ENCODE measurements around the gene H6PD.

The H6PD gene

DNA sequence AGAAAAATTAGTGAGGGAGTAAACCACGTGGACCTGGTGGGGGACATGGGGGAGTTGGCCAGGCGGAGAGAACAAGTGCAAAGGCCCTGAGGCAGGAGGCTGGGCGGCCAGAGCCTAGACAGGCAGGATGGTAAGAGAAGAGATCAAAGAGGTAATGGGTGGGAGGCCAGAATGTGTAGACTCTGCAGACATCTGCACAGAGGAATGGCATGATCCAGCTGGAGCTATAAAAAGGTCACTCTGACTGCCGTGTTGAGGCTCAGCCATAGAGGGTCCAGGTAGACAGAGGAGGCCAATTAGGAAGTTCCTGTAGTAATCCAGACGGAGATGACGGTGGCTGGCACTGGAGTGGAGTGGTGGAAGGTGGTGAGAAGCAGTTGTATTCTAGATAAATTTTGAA lies 3.6 kb downstream of the H6PD start:
- no peak for DNase-seq
- no peak overlapping the region for H3K4me3 ChIP-seq (ENCODE audit: low read depth, low read length)
- H3K9me3 ChIP-seq (ENCODE audit: severe bottlenecking), result no peaks in the 10 kb centered on the region
- H3K27me3 ChIP-seq (ENCODE audit: insufficient read depth, low read depth, severe bottlenecking), result no peaks in the 10 kb centered on the region
- H3K27ac ChIP-seq, result no peak overlapping the region
- H3K36me3 ChIP-seq, result no peaks in the 10 kb centered on the region
- no peak for TF ChIP-seq CTCF (IDR thresholded peaks at IDR 0.05; ENCODE audit: low read depth, low read length)

DNA sequence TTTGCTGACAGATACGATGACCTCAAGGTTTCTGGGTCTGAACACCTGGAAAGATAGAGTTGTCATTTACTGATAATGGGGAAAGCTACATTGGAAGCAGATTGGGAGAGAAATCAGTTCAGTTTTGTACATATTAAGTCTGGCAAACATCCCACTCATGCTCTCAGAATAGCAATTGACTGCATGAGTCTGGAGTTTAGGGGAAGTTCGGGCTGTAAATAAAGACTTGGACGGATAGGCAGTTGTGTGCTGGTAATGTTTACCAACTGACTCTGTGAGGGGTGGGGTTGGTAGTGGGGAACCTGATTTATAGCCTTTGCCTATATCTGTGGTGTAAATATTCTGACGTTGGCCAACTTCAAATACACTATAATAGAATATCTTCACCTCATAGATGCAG lies 4.0 kb downstream of the H6PD start:
- no peak overlapping the region for H3K27ac ChIP-seq
- TF ChIP-seq CTCF (IDR thresholded peaks at IDR 0.05; ENCODE audit: low read depth, low read length), result no peak
- DNase-seq, result no peak
- no peak overlapping the region for H3K4me3 ChIP-seq (ENCODE audit: low read depth, low read length)
- H3K27me3 ChIP-seq (ENCODE audit: insufficient read depth, low read depth, severe bottlenecking), result no peaks in the 10 kb centered on the region
- H3K9me3 ChIP-seq (ENCODE audit: severe bottlenecking), result no peaks in the 10 kb centered on the region
- H3K36me3 ChIP-seq, result no peaks in the 10 kb centered on the region

- DNase-seq, result peak; percentile 86
- H3K36me3 ChIP-seq, result no peaks in the 10 kb centered on the region; the same call in 1 of the 2 replicates
- no peaks in the 10 kb centered on the region for H3K27me3 ChIP-seq (ENCODE audit: insufficient read depth, low read depth, severe bottlenecking)
- H3K9me3 ChIP-seq (ENCODE audit: severe bottlenecking), result no peaks in the 10 kb centered on the region
- H3K27ac ChIP-seq, result peak overlapping the region; percentile 81
- no peak for TF ChIP-seq CTCF (IDR thresholded peaks at IDR 0.05; ENCODE audit: low read depth, low read length)
- no peak overlapping the region for H3K4me3 ChIP-seq (ENCODE audit: low read depth, low read length)
Observed at GRCh38 chr1:9239622-9240401, 5.2 kb downstream of the H6PD start.

GRCh38 chr1:9240914-9241820 lies 6.6 kb downstream of the H6PD start:
- no peak for TF ChIP-seq CTCF (IDR thresholded peaks at IDR 0.05; ENCODE audit: low read depth, low read length)
- no peaks in the 10 kb centered on the region for H3K9me3 ChIP-seq (ENCODE audit: severe bottlenecking)
- no peaks in the 10 kb centered on the region for H3K27me3 ChIP-seq (ENCODE audit: insufficient read depth, low read depth, severe bottlenecking)
- H3K27ac ChIP-seq, result peak overlapping the region; percentile 82
- no peak for DNase-seq
- H3K4me3 ChIP-seq (ENCODE audit: low read depth, low read length), result no peak overlapping the region
- H3K36me3 ChIP-seq, result peaks cover 8% of the 10 kb centered on the region

GRCh38 chr1:9241891-9242290 lies 7.3 kb downstream of the H6PD start:
- H3K9me3 ChIP-seq (ENCODE audit: severe bottlenecking), result no peaks in the 10 kb centered on the region
- no peak for DNase-seq
- no peak overlapping the region for H3K4me3 ChIP-seq (ENCODE audit: low read depth, low read length)
- TF ChIP-seq CTCF (IDR thresholded peaks at IDR 0.05; ENCODE audit: low read depth, low read length), result no peak
- no peaks in the 10 kb centered on the region for H3K27me3 ChIP-seq (ENCODE audit: insufficient read depth, low read depth, severe bottlenecking)
- H3K27ac ChIP-seq, result peak overlapping the region; percentile 82
- H3K36me3 ChIP-seq, result peaks cover 9% of the 10 kb centered on the region

All from WERI-Rb-1 (cell line).